Kidney (tissue), 14 donors: ENCODE data around the gene ACTR2. TPM values are rescaled to one million over a fixed set of nuclear protein-coding genes. Genes with fewer than 3 reads are reported as not detected.

Source experiments
- DNase-seq, 5 donors: peaks; one replicate each; pipeline ENCODE4 v3.0.0-alpha.2; 2013 to 2020
- FAIRE-seq: peaks from 2 replicates; lab custom pipeline; 2012; peaks lifted over from hg19 to GRCh38; lab: Jason Lieb, UNC
- H3K27ac ChIP-seq, 2 donors: one replicate each; pipeline ENCODE4 v1.7.0; 2013; ENCODE audit warnings: low read depth in 2 of 2, low read length in 2 of 2, inconsistent platforms in 1 of 2
- H3K27me3 ChIP-seq: one replicate; pipeline ENCODE4 v1.7.1; 2013; ENCODE audit warnings: low read length, inconsistent platforms; ENCODE audit not compliant: control insufficient read depth, insufficient read depth
- H3K36me3 ChIP-seq, 3 donors: one replicate each; pipeline versions ENCODE4 v1.7.0 to v1.7.1; 2013; ENCODE audit warnings: low read length in 3 of 3, control low read depth in 1 of 3, inconsistent platforms in 1 of 3; ENCODE audit not compliant: insufficient read depth in 3 of 3, control insufficient read depth in 2 of 3
- H3K4me1 ChIP-seq, 3 donors: one replicate each; pipeline versions ENCODE4 v1.7.0 to v1.7.1; 2013; ENCODE audit warnings: low read length in 3 of 3, inconsistent platforms in 1 of 3, low read depth in 1 of 3; ENCODE audit not compliant: control insufficient read depth in 2 of 3, insufficient read depth in 2 of 3
- H3K4me3 ChIP-seq, 3 donors: one replicate each; pipeline versions ENCODE4 v1.7.0 to v1.8.1; 2013; ENCODE audit warnings: low read length in 3 of 3, control low read depth in 1 of 3, inconsistent platforms in 1 of 3
- H3K9ac ChIP-seq, 3 donors: one replicate each; pipeline versions ENCODE4 v1.7.0 to v1.7.1; 2013; ENCODE audit warnings: low read length in 3 of 3, control low read depth in 1 of 3, inconsistent platforms in 1 of 3
- H3K9me3 ChIP-seq, 3 donors: one replicate each; pipeline versions ENCODE4 v1.7.0 to v1.7.1; 2013; ENCODE audit warnings: low read length in 3 of 3, control low read depth in 1 of 3, inconsistent platforms in 1 of 3; ENCODE audit not compliant: control insufficient read depth in 2 of 3, insufficient read depth in 1 of 3
- intact Hi-C: fragments of 100-400 bp; cut with DNase I; formaldehyde crosslinking; loops from one replicate; pipeline ENCODE4 v1.11.1; 2022
- polyA plus RNA-seq: library from polyadenylated mRNA; stranded (reverse); fragments of 350-450 nt; fragmentation: Illumina TruSeq; extraction: RNeasy Lipid Tissue Mini Kit (QIAGEN cat#74804); gene quantifications from one replicate; pipeline ENCODE4 v1.2.3, GENCODE V29; 2014; ENCODE audit warnings: low read depth, low replicate concordance; ENCODE audit not compliant: insufficient read depth
- total RNA-seq: library from RNA; stranded (reverse); fragmentation: NEBNext Ultra II Directional; extraction: Animal tissue kit (Norgen Biotek cat#: 25700); gene quantifications from one replicate; pipeline ENCODE4 v1.2.1, GENCODE V29; 2021
- TF ChIP-seq, protein P1 (sequence below): IDR thresholded peaks from 3 replicates; pipeline ENCODE4 v1.5.1; 2012; ENCODE audit warnings: mild to moderate bottlenecking, moderate library complexity, borderline replicate concordance; ENCODE audit not compliant: insufficient read depth; ENCODE audit errors: extremely low read depth
- donor health status: control.
- donor health status: control.
- donor health status: control.
- donor health status: control.
- donor health status: control.
- donor health status: DM: yes; HTN: yes; CAD: no.
- donor health status: Normal renal cell carcinoma (clear cell type).

Gene ACTR2
- total and polyA plus RNA-seq, 2 donors from 2014 or later: 38.5 to 230 TPM

DNA sequence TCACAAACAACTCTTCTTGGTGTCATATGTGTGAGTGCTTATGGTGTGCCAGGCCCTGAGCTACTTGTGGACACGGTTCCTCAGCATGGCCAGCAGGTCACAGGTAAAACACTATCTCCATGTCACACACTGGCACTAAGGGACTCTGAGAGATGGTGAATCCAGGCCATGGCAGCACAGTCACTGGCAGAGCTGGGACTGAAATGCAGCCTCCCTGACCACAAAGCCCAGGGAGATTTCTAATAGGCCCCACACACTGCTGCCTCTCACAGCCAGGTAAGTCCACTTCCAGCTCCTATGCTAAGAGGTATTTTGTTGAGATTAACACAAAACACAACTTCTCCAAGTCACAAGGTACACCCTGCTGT lies 92.0 kb downstream of the ACTR2 start:
- TF ChIP-seq, protein P1, sequence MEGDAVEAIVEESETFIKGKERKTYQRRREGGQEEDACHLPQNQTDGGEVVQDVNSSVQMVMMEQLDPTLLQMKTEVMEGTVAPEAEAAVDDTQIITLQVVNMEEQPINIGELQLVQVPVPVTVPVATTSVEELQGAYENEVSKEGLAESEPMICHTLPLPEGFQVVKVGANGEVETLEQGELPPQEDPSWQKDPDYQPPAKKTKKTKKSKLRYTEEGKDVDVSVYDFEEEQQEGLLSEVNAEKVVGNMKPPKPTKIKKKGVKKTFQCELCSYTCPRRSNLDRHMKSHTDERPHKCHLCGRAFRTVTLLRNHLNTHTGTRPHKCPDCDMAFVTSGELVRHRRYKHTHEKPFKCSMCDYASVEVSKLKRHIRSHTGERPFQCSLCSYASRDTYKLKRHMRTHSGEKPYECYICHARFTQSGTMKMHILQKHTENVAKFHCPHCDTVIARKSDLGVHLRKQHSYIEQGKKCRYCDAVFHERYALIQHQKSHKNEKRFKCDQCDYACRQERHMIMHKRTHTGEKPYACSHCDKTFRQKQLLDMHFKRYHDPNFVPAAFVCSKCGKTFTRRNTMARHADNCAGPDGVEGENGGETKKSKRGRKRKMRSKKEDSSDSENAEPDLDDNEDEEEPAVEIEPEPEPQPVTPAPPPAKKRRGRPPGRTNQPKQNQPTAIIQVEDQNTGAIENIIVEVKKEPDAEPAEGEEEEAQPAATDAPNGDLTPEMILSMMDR: no peak
- no peaks in the 10 kb centered on the region for H3K9me3 ChIP-seq
- H3K4me3 ChIP-seq: no peak overlapping the region
- no peaks in the 10 kb centered on the region for H3K27me3 ChIP-seq
- intact Hi-C loops: no loop called here
- FAIRE-seq: no peak
- DNase-seq: no peak
- peaks cover 2 to 17% (median 14%) of the 10 kb centered on the region in 3 donors for H3K36me3 ChIP-seq
- no peak overlapping the region for H3K9ac ChIP-seq
- H3K4me1 ChIP-seq: peaks cover 0 to 2% (median 0%) of the 10 kb centered on the region in 3 donors
- H3K27ac ChIP-seq: no peak overlapping the region

DNA sequence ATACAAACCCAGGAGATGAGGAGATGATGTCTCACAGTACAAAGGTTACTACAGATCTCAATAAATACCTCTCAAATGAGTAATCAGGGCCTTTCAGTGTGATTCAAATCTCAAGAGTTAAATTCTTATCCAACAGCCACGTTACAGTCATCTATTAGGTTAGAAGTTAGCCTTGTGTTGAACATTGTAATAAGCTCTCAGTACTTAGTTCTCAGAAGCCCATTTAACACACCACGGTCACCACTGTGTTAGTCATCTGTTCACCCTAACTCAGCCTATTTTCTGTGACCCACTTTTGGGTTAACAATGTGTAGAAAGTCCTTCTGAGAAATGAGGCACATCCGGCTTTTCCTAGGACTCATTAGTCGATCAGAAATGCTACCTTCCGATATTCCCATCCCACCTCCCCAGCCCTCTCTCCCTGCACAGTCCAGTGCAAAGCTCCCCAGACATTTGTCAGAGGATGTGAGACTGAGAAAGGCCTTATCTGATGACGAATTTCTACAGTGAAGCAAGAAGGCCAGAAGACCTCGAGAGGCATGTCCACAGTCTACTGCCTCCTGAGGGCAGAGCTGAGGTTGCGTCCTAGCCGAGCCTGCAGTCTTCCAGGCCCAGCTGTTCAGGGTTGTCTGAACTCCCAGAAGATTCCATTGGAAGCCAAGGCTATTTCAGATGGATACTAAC lies 92.6 kb downstream of the ACTR2 start:
- DNase-seq: no peak
- Histone ChIP-seq H3K4me3 (no peak overlapping the region), H3K4me1 (peaks cover 0 to 2% (median 0%) of the 10 kb centered on the region in 3 donors), H3K27me3 (no peaks in the 10 kb centered on the region), H3K9ac (no peak overlapping the region), H3K9me3 (no peaks in the 10 kb centered on the region), H3K27ac (no peak overlapping the region), H3K36me3 (peaks cover under 1 to 12% (median 10%) of the 10 kb centered on the region in 3 donors)
- TF ChIP-seq, protein P1: no peak
- intact Hi-C loops: no loop called here
- no peak for FAIRE-seq

Other genes starting within 250 kb of the ACTR2 start
- gene SLC1A4, start 238.4 kb upstream of the ACTR2 start, total RNA-seq: 10.6 TPM
- gene SLC1A4, start 238.4 kb upstream of the ACTR2 start, polyA plus RNA-seq: 2.1 TPM
- gene CEP68, start 171.4 kb upstream of the ACTR2 start, total RNA-seq: 20.3 TPM
- gene CEP68, start 171.4 kb upstream of the ACTR2 start, polyA plus RNA-seq: 5.6 TPM
- 166 TPM for gene RAB1A, start 97.7 kb upstream of the ACTR2 start, total RNA-seq
- 194 TPM for gene RAB1A, start 97.7 kb upstream of the ACTR2 start, polyA plus RNA-seq
- 42.3 TPM for gene SPRED2, start 204.8 kb downstream of the ACTR2 start, total RNA-seq
- gene SPRED2, start 204.8 kb downstream of the ACTR2 start, polyA plus RNA-seq: 8.9 TPM